Stomach smooth muscle (tissue), 2 donors: ENCODE results near the gene GPANK1.
A peak's percentile ranks its signal among the peaks of the same experiment; 100 is the strongest.

Experiments
- H3K27ac ChIP-seq: one replicate; pipeline ENCODE4 v1.7.0; 2013; ENCODE audit warnings: mild to moderate bottlenecking, low read length, inconsistent platforms
- H3K27me3 ChIP-seq, 2 donors: one replicate each; pipeline ENCODE4 v1.7.0; 2013; ENCODE audit warnings: low read length in 2 of 2; ENCODE audit not compliant: insufficient read depth in 2 of 2, control insufficient read depth in 1 of 2
- H3K36me3 ChIP-seq, 2 donors: one replicate each; pipeline ENCODE4 v1.7.0; 2013; ENCODE audit warnings: low read length in 2 of 2; ENCODE audit not compliant: control insufficient read depth in 2 of 2, insufficient read depth in 2 of 2
- H3K4me1 ChIP-seq: one replicate; pipeline ENCODE4 v1.7.0; 2013; ENCODE audit warnings: low read length; ENCODE audit not compliant: control insufficient read depth, insufficient read depth
- H3K4me3 ChIP-seq, 2 donors: one replicate each; pipeline ENCODE4 v1.7.0; 2013; ENCODE audit warnings: low read length in 2 of 2
- H3K9ac ChIP-seq, 2 donors: one replicate each; pipeline ENCODE4 v1.7.0; 2013; ENCODE audit warnings: low read length in 2 of 2, mild to moderate bottlenecking in 1 of 2
- H3K9me3 ChIP-seq, 2 donors: one replicate each; pipeline ENCODE4 v1.7.0; 2013; ENCODE audit warnings: low read length in 2 of 2; ENCODE audit not compliant: control insufficient read depth in 2 of 2
- donor health status: healthy.
- donor health status: Pancreatic carcinoma.

The GPANK1 gene

GRCh38 chr6:31677955-31678354 is 13.2 kb upstream of the GPANK1 start:
- H3K4me1 ChIP-seq = peaks cover 17% of the 10 kb centered on the region
- no peaks in the 10 kb centered on the region for H3K27me3 ChIP-seq
- no peak overlapping the region for H3K4me3 ChIP-seq
- H3K36me3 ChIP-seq = peaks cover 2 to 3% of the 10 kb centered on the region in 2 donors
- H3K9ac ChIP-seq = no peak overlapping the region
- no peaks in the 10 kb centered on the region for H3K9me3 ChIP-seq
- no peak overlapping the region for H3K27ac ChIP-seq

DNA sequence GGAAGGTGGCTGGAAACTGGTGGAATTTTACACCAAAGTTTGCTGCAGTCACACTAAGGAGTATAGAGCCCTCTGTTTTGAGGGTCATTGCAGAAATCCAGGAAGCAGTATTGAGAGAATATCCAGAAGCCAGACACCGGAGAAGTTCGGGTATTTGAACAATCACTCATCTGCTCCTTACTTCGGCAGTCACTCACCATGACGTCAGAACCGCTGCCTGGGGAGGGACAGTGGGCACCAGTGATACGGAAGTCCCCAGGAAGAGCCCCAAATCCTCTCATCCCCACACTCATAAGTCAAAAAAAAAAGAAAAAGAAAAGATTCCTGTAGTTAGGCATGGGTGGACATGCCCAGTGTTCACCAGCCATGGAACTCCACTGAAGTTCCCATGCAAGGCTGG is 12.1 kb upstream of the GPANK1 start:
- Histone ChIP-seq H3K36me3 (peaks cover 7 to 9% of the 10 kb centered on the region in 2 donors), H3K9me3 (no peaks in the 10 kb centered on the region), H3K27ac (no peak overlapping the region), H3K4me3 (no peak overlapping the region), H3K4me1 (peaks cover 17% of the 10 kb centered on the region), H3K9ac (peak overlapping the region; percentile 21 to 25), H3K27me3 (no peaks in the 10 kb centered on the region)

DNA sequence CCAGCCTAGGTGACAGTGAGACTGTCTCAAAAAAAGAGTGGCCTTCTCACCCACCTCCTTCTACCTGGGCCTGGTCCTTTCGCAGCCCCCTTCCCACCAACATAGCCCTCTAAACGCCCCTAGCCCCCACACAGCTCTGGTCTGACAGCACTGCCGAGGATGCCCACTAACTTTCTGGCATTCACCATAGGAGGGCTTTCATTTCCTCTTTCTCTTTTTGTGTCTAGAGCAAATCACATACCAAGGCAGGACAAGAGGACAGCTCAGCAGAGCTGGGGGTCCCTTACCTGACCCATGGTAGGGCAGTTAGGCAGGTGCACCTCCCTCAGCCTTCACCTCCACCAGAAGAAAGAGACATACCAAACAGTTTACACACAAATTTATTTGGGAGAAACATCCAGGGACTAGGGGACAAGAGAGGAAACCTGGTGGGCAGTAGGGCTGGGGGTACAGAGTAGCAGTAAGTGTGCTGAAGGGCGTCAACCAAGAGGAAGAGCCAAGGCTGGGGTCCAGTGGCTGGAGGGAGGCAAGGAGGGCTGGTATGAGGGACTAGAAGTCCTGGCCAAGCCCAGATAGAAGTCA is 11.6 kb upstream of the GPANK1 start:
- H3K4me1 ChIP-seq = peaks cover 14% of the 10 kb centered on the region
- H3K9ac ChIP-seq = peak overlapping the region; percentile 21 to 25
- H3K27me3 ChIP-seq = no peaks in the 10 kb centered on the region
- no peak overlapping the region for H3K4me3 ChIP-seq
- no peak overlapping the region for H3K27ac ChIP-seq
- peaks cover 12 to 13% of the 10 kb centered on the region in 2 donors for H3K36me3 ChIP-seq
- no peaks in the 10 kb centered on the region for H3K9me3 ChIP-seq

DNA sequence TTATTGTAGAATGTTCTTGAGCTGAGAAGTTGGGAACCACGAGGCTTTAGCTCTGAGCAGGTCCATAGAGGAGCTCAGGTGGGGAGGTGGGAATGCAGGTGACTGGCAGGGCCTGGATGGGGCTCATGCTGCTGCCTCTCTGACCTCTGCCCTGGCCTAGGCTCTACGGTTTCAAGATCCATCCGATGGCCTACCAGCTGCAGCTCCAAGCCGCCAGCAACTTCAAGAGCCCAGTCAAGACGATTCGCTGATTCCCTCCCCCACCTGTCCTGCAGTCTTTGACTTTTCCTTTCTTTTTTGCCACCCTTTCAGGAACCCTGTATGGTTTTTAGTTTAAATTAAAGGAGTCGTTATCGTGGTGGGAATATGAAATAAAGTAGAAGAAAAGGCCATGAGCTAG is 4.9 kb upstream of the GPANK1 start, which contains the start of gene LY6G5B:
Gene LY6G5B (plus strand): TSS at position 301 of the 400 bp plus-strand sequence. CDS start 975 bp downstream, outside the sequence.
- H3K36me3 ChIP-seq = peaks cover 47 to 53% of the 10 kb centered on the region in 2 donors
- H3K9me3 ChIP-seq = no peaks in the 10 kb centered on the region
- no peak within 1 kb of the TSS for H3K27ac ChIP-seq
- no peaks in the 10 kb centered on the region for H3K27me3 ChIP-seq
- H3K4me1 ChIP-seq = peaks cover 18% of the 10 kb centered on the region
- H3K4me3 ChIP-seq = no peak within 1 kb of the TSS
- H3K9ac ChIP-seq = no peak within 1 kb of the TSS

GRCh38 chr6:31666337-31666965 is 1.7 kb upstream of the GPANK1 start:
- H3K4me3 ChIP-seq = peak overlapping the region; percentile 93 to 95
- peak overlapping the region; percentile 97 for H3K27ac ChIP-seq
- peaks cover 40% of the 10 kb centered on the region for H3K4me1 ChIP-seq
- no peaks in the 10 kb centered on the region for H3K9me3 ChIP-seq
- peaks cover 34 to 49% of the 10 kb centered on the region in 2 donors for H3K36me3 ChIP-seq
- peak overlapping the region; percentile 94 to 95 for H3K9ac ChIP-seq
- H3K27me3 ChIP-seq = no peaks in the 10 kb centered on the region

DNA sequence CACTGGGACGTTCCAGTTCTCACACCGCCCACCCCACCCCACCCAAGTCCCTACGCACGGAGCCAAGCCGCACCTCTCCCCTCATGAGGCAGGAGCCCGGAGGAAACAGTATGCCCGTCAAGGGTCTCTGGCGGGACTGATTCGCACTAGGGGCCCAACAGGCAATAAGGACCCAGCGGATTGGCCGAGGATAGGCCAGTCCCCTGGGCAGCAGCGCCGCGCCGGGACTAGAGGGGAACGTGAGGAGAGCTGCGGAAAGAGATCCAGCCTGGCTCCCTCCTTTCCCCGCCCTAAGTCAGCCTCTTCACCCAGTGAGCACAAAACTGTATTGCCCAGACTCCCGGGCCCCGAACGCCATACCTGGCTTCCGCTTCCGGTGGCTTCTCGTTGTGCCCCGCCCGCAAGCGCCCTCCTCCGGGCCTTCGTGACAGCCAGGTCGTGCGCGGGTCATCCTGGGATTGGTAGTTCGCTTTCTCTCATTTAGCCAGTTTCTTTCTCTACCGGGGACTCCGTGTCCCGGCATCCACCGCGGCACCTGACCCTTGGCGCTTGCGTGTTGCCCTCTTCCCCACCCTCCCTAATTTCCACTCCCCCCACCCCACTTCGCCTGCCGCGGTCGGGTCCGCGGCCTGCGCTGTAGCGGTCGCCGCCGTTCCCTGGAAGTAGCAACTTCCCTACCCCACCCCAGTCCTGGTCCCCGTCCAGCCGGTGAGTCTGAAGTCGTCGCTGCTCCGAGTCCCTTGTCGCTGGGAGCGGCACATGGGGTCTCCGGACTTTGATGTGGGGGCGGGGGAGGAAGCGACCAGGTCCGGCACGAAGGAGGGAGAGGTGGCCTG is 922 bp upstream of the GPANK1 start, which contains the start of gene CSNK2B:
Gene CSNK2B (plus strand): TSS at position 580 of the 836 bp plus-strand sequence. CDS start 752 bp downstream, outside the sequence.
- Histone ChIP-seq H3K4me1 (peaks cover 46% of the 10 kb centered on the region), H3K4me3 (peak within 1 kb of the TSS; percentile 93 to 95), H3K27ac (peak within 1 kb of the TSS; percentile 97), H3K9ac (peak within 1 kb of the TSS; percentile 94 to 95), H3K36me3 (peaks cover 28 to 42% of the 10 kb centered on the region in 2 donors), H3K27me3 (no peaks in the 10 kb centered on the region), H3K9me3 (no peaks in the 10 kb centered on the region)

- H3K4me1 ChIP-seq = peaks cover 58% of the 10 kb centered on the region
Observed at GRCh38 chr6:31663961-31664789, 622 bp downstream of the GPANK1 start.

GRCh38 chr6:31663126-31663960 is 1.5 kb downstream of the GPANK1 start:
- Histone ChIP-seq H3K27me3 (no peaks in the 10 kb centered on the region), H3K27ac (peak overlapping the region; percentile 97), H3K4me1 (peaks cover 63% of the 10 kb centered on the region), H3K36me3 (peaks cover 10 to 19% of the 10 kb centered on the region in 2 donors), H3K9ac (peak overlapping the region; percentile 94 to 95), H3K9me3 (no peaks in the 10 kb centered on the region), H3K4me3 (peak overlapping the region; percentile 83 to 95)

More at GRCh38 chr6:31663961-31664789, 622 bp downstream of the GPANK1 start:
- Histone ChIP-seq H3K9ac (peak overlapping the region; percentile 94 to 95), H3K4me3 (peak overlapping the region; percentile 83 to 95), H3K27ac (peak overlapping the region; percentile 97), H3K36me3 (peaks cover 18 to 27% of the 10 kb centered on the region in 2 donors), H3K27me3 (no peaks in the 10 kb centered on the region), H3K9me3 (no peaks in the 10 kb centered on the region)

GRCh38 chr6:31662124-31662723 is 2.6 kb downstream of the GPANK1 start:
- H3K9ac ChIP-seq = no peak overlapping the region
- no peak overlapping the region for H3K27ac ChIP-seq
- no peaks in the 10 kb centered on the region for H3K27me3 ChIP-seq
- H3K4me1 ChIP-seq = peaks cover 67% of the 10 kb centered on the region
- no peaks in the 10 kb centered on the region for H3K9me3 ChIP-seq
- H3K4me3 ChIP-seq = no peak overlapping the region
- peaks cover 0 to 14% of the 10 kb centered on the region in 2 donors for H3K36me3 ChIP-seq
